IPS-18c (cell line): Measurements from ENCODE around the gene CKAP2.
"Not testable (repeated sequence)": the region's sequence is repeated elsewhere in the genome, so short reads cannot be mapped to it uniquely, and the experiment has no call there.

Experiments used
- H3K4me3 ChIP-seq: 2 replicates; pipeline ENCODE4 v1.7.0; 2013; ENCODE audit warnings: low read depth, mild to moderate bottlenecking, low read length, moderate library complexity; ENCODE audit not compliant: insufficient read depth
- H3K9me3 ChIP-seq: one replicate; pipeline ENCODE4 v1.6.1; 2013; ENCODE audit warnings: mild to moderate bottlenecking, low read length, moderate library complexity; ENCODE audit not compliant: control insufficient read depth, insufficient read depth

The CKAP2 gene

GRCh38 chr13:52505843-52506242 lies 50.6 kb downstream of the CKAP2 start:
- H3K4me3 ChIP-seq, H3K9me3 ChIP-seq: not testable (repeated sequence)

GRCh38 chr13:52509532-52509931 lies 54.3 kb downstream of the CKAP2 start:
- not testable (repeated sequence) for H3K4me3 ChIP-seq, H3K9me3 ChIP-seq

GRCh38 chr13:52510221-52510797 lies 55.0 kb downstream of the CKAP2 start:
- H3K9me3 ChIP-seq, H3K4me3 ChIP-seq: not testable (repeated sequence)

GRCh38 chr13:52511598-52511997 lies 56.3 kb downstream of the CKAP2 start:
- H3K4me3 ChIP-seq, H3K9me3 ChIP-seq: not testable (repeated sequence)

- not testable (repeated sequence) for H3K4me3 ChIP-seq, H3K9me3 ChIP-seq
Measured at GRCh38 chr13:52513957-52514596, 58.8 kb downstream of the CKAP2 start.

GRCh38 chr13:52523323-52523722 lies 68.0 kb downstream of the CKAP2 start:
- not testable (repeated sequence) for H3K9me3 ChIP-seq, H3K4me3 ChIP-seq
